ENCODE data around the gene CLOCK.

The CLOCK gene

DNA sequence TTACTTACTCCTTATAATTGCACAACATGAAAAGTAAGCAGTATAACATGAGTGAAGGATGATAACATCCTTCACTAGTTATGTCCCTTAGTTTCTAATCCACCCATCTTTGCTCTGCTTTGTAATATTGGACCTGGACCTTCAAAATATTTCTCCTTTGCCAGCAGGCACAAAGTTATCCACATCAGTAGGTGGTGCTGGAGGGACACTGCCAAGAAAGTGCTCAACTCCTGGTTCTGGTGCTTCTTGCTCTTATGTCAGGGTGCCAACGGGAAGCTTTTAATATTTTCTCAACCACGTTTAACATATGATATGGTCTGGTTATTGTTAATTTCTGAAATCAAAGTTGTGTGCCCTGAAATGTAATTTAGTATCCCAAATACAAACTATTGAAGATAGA lies 101.9 kb downstream of the CLOCK start:
- TF ChIP-seq FOXP2 (optimal IDR thresholded peaks at IDR 0.05; ENCODE audit: borderline replicate concordance, extremely low read depth, extremely low read length, insufficient read depth) (no peak), POLR2AphosphoS5 (IDR thresholded peaks at IDR 0.05; ENCODE audit: low read depth, low read length) (no peak), SIN3A (IDR thresholded peaks at IDR 0.05; ENCODE audit: borderline replicate concordance, insufficient read depth, low read length) (no peak), TAF1 (IDR thresholded peaks at IDR 0.05; ENCODE audit: borderline replicate concordance, insufficient read depth, low read length) (no peak)
- TF ChIP-seq, protein P1, sequence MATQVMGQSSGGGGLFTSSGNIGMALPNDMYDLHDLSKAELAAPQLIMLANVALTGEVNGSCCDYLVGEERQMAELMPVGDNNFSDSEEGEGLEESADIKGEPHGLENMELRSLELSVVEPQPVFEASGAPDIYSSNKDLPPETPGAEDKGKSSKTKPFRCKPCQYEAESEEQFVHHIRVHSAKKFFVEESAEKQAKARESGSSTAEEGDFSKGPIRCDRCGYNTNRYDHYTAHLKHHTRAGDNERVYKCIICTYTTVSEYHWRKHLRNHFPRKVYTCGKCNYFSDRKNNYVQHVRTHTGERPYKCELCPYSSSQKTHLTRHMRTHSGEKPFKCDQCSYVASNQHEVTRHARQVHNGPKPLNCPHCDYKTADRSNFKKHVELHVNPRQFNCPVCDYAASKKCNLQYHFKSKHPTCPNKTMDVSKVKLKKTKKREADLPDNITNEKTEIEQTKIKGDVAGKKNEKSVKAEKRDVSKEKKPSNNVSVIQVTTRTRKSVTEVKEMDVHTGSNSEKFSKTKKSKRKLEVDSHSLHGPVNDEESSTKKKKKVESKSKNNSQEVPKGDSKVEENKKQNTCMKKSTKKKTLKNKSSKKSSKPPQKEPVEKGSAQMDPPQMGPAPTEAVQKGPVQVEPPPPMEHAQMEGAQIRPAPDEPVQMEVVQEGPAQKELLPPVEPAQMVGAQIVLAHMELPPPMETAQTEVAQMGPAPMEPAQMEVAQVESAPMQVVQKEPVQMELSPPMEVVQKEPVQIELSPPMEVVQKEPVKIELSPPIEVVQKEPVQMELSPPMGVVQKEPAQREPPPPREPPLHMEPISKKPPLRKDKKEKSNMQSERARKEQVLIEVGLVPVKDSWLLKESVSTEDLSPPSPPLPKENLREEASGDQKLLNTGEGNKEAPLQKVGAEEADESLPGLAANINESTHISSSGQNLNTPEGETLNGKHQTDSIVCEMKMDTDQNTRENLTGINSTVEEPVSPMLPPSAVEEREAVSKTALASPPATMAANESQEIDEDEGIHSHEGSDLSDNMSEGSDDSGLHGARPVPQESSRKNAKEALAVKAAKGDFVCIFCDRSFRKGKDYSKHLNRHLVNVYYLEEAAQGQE (IDR thresholded peaks at IDR 0.05; ENCODE audit: insufficient read depth in 1 of 2, low read depth in 2 of 2, low read length in 2 of 2), result no peak

- no peak for TF ChIP-seq FOXP2 (optimal IDR thresholded peaks at IDR 0.05; ENCODE audit: borderline replicate concordance, extremely low read depth, extremely low read length, insufficient read depth)
Observed at GRCh38 chr4:55442541-55442940, 104.2 kb downstream of the CLOCK start.

GRCh38 chr4:55440786-55441185 lies 105.9 kb downstream of the CLOCK start:
- TF ChIP-seq, protein P1 (IDR thresholded peaks at IDR 0.05; ENCODE audit: insufficient read depth in 1 of 2, low read depth in 2 of 2, low read length in 2 of 2), result no peak
- TF ChIP-seq SIN3A (IDR thresholded peaks at IDR 0.05; ENCODE audit: borderline replicate concordance, insufficient read depth, low read length) (no peak), TAF1 (IDR thresholded peaks at IDR 0.05; ENCODE audit: borderline replicate concordance, insufficient read depth, low read length) (no peak), FOXP2 (optimal IDR thresholded peaks at IDR 0.05; ENCODE audit: borderline replicate concordance, extremely low read depth, extremely low read length, insufficient read depth) (no peak), POLR2AphosphoS5 (IDR thresholded peaks at IDR 0.05; ENCODE audit: low read depth, low read length) (no peak)

GRCh38 chr4:55439023-55439422 lies 107.7 kb downstream of the CLOCK start:
- no peak for TF ChIP-seq SIN3A (IDR thresholded peaks at IDR 0.05; ENCODE audit: borderline replicate concordance, insufficient read depth, low read length)
- TF ChIP-seq, protein P1 (IDR thresholded peaks at IDR 0.05; ENCODE audit: insufficient read depth in 1 of 2, low read depth in 2 of 2, low read length in 2 of 2), result no peak
- TF ChIP-seq TAF1 (IDR thresholded peaks at IDR 0.05; ENCODE audit: borderline replicate concordance, insufficient read depth, low read length), result no peak
- no peak for TF ChIP-seq FOXP2 (optimal IDR thresholded peaks at IDR 0.05; ENCODE audit: borderline replicate concordance, extremely low read depth, extremely low read length, insufficient read depth)
- TF ChIP-seq POLR2AphosphoS5 (IDR thresholded peaks at IDR 0.05; ENCODE audit: low read depth, low read length), result no peak

DNA sequence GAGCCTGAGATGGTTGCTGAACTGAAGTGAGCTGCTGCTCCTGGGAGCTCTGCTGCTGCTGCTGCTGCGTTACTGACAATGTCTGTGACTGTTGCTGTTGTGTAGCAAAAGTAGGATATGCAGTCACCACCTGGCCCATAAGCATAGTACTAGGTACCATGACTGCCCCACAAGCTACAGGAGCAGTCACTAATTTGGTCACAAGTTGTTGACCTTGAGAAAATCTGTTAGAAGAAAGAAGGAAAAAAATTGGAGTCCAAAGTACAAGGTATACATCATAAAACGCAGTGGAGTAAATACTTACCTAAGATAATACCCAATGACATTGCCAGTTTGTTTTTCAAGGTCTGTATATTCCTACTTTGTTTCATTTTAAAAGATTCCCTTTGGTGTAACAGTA lies 108.4 kb downstream of the CLOCK start:
- TF ChIP-seq SIN3A (IDR thresholded peaks at IDR 0.05; ENCODE audit: borderline replicate concordance, insufficient read depth, low read length) (no peak), POLR2AphosphoS5 (IDR thresholded peaks at IDR 0.05; ENCODE audit: low read depth, low read length) (no peak), FOXP2 (optimal IDR thresholded peaks at IDR 0.05; ENCODE audit: borderline replicate concordance, extremely low read depth, extremely low read length, insufficient read depth) (no peak), TAF1 (IDR thresholded peaks at IDR 0.05; ENCODE audit: borderline replicate concordance, insufficient read depth, low read length) (no peak)
- TF ChIP-seq, protein P1 (IDR thresholded peaks at IDR 0.05; ENCODE audit: insufficient read depth in 1 of 2, low read depth in 2 of 2, low read length in 2 of 2), result no peak

Data from PFSK-1 (cell line).